Choroid plexus epithelial cell (primary cell): Measurements from ENCODE around the gene NINJ2.

Experiments
- DNase-seq: peaks from one replicate; pipeline ENCODE4 v3.0.0-alpha.2; 2010; ENCODE audit warnings: low read depth
- H3K4me3 ChIP-seq: 2 replicates; pipeline ENCODE4 v1.5.1; 2011; ENCODE audit warnings: low read depth, mild to moderate bottlenecking, control low read depth, low read length, moderate library complexity
- CTCF ChIP-seq: conservative IDR thresholded peaks from 2 replicates; pipeline ENCODE4 v1.5.1; 2011; ENCODE audit warnings: low read depth, mild to moderate bottlenecking, control low read depth, inconsistent platforms, low read length, moderate library complexity

NINJ2 gene

GRCh38 chr12:575948-576614 is 87.2 kb downstream of the NINJ2 start:
- peak overlapping the region; percentile 26 for H3K4me3 ChIP-seq
- peak; percentile 51 for DNase-seq
- TF ChIP-seq CTCF = peak; percentile 75

- DNase-seq = no peak
- no peak overlapping the region for H3K4me3 ChIP-seq
- no peak for TF ChIP-seq CTCF
Measured at GRCh38 chr12:575129-575502, 88.1 kb downstream of the NINJ2 start.

- TF ChIP-seq CTCF = no peak
- H3K4me3 ChIP-seq = no peak overlapping the region
- no peak for DNase-seq
Measured at GRCh38 chr12:574475-575128, 88.6 kb downstream of the NINJ2 start.

- no peak for TF ChIP-seq CTCF
- DNase-seq = no peak
- H3K4me3 ChIP-seq = no peak overlapping the region
Measured at GRCh38 chr12:573232-573631, 90.0 kb downstream of the NINJ2 start.

GRCh38 chr12:572532-572899 is 90.7 kb downstream of the NINJ2 start:
- DNase-seq = peak; percentile 23
- H3K4me3 ChIP-seq = no peak overlapping the region
- no peak for TF ChIP-seq CTCF

GRCh38 chr12:571795-572531 is 91.3 kb downstream of the NINJ2 start:
- H3K4me3 ChIP-seq = no peak overlapping the region
- no peak for DNase-seq
- no peak for TF ChIP-seq CTCF
